IMR-90 (cell line): ENCODE results near the gene DNAJC4.

Source experiments
- CEBPB ChIP-seq: IDR thresholded peaks from 2 replicates; pipeline ENCODE4 v1.6.1; 2012; ENCODE audit warnings: low read depth, low read length, improper control_type of control experiment
- MAFK ChIP-seq: IDR thresholded peaks from 2 replicates; pipeline ENCODE4 v1.6.1; 2012; ENCODE audit warnings: low read depth, low read length, improper control_type of control experiment
- MAZ ChIP-seq: IDR thresholded peaks from 2 replicates; pipeline ENCODE4 v1.6.1; 2012; ENCODE audit warnings: low read depth, mild to moderate bottlenecking, low read length, improper control_type of control experiment, moderate library complexity, borderline replicate concordance
- POLR2A ChIP-seq: IDR thresholded peaks from 2 replicates; pipeline ENCODE4 v1.6.1; 2012; ENCODE audit warnings: mild to moderate bottlenecking, low read depth, low read length
- RAD21 ChIP-seq: IDR thresholded peaks from 2 replicates; pipeline ENCODE4 v1.6.1; 2012; ENCODE audit warnings: low read length, improper control_type of control experiment
- RCOR1 ChIP-seq: IDR thresholded peaks from 2 replicates; pipeline ENCODE4 v1.6.1; 2012; ENCODE audit warnings: mild to moderate bottlenecking, low read length, improper control_type of control experiment; ENCODE audit not compliant: insufficient replicate concordance
- RFX5 ChIP-seq: IDR thresholded peaks from 2 replicates; pipeline ENCODE4 v1.8.0; 2012; ENCODE audit warnings: low read depth, mild to moderate bottlenecking, low read length, moderate library complexity
- SMC3 ChIP-seq: fragments of 150-350 bp; IDR thresholded peaks from 2 replicates; pipeline ENCODE4 v1.6.1; 2016; ENCODE audit warnings: low read depth, mild to moderate bottlenecking, antibody characterized with exemption, low read length, moderate library complexity
- TF ChIP-seq, protein P1 (sequence below): conservative IDR thresholded peaks from 2 replicates; pipeline ENCODE4 v1.5.1; 2012; ENCODE audit warnings: mild to moderate bottlenecking, low read depth, low read length, improper control_type of control experiment
- TF ChIP-seq, protein P2 (sequence below): fragments of 150-350 bp; IDR thresholded peaks from 2 replicates; pipeline ENCODE4 v1.6.1; 2016; ENCODE audit warnings: low read depth, mild to moderate bottlenecking, low read length, moderate library complexity, borderline replicate concordance
- TF ChIP-seq, protein P3 (sequence below): fragments of 150-350 bp; IDR thresholded peaks from 2 replicates; pipeline ENCODE4 v1.6.1; 2017; ENCODE audit warnings: mild to moderate bottlenecking, antibody characterized with exemption, low read length, low read depth

DNA sequence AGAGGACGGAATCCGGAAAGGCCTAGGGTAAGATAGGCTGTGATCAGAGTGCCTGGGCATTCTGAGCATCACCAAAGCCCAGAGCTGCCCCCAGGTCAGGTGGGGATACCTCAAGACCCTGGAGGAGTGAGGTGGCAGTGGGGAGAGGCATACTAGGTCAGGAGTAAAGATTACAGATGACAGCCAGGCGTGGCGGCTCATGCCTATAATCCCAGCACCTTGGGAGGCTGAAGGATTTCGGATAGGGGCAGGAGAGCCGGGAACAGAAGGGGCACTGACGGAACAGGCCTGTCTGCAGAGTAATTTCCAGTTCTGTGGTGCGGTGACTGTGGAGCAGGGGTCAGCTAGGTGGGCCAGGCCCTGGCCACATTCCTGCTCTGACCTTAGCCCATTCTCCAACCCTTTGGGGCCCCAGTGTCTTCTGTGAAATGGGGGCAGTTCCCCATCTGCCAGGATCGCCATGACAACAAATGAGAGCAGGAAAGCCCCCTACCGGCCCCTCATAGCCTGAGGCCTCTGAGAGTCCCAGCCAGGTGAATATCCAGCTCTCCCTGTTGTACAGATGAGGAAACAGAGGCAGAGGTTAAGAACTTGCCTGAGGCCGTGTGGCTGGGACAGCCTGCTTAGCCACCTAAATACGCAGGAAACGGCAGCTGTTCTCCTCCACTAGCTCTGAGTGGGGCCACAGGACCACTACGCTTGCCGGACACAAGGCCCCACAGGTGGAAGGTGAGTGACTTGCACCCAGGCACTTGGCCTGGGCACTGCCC is 44.9 kb downstream of the DNAJC4 start:
- TF ChIP-seq, protein P1, sequence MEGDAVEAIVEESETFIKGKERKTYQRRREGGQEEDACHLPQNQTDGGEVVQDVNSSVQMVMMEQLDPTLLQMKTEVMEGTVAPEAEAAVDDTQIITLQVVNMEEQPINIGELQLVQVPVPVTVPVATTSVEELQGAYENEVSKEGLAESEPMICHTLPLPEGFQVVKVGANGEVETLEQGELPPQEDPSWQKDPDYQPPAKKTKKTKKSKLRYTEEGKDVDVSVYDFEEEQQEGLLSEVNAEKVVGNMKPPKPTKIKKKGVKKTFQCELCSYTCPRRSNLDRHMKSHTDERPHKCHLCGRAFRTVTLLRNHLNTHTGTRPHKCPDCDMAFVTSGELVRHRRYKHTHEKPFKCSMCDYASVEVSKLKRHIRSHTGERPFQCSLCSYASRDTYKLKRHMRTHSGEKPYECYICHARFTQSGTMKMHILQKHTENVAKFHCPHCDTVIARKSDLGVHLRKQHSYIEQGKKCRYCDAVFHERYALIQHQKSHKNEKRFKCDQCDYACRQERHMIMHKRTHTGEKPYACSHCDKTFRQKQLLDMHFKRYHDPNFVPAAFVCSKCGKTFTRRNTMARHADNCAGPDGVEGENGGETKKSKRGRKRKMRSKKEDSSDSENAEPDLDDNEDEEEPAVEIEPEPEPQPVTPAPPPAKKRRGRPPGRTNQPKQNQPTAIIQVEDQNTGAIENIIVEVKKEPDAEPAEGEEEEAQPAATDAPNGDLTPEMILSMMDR, result no peak
- TF ChIP-seq POLR2A (no peak), RAD21 (no peak), MAFK (no peak), SMC3 (no peak), RFX5 (no peak), RCOR1 (no peak), CEBPB (no peak), MAZ (no peak)
- TF ChIP-seq, protein P2, sequence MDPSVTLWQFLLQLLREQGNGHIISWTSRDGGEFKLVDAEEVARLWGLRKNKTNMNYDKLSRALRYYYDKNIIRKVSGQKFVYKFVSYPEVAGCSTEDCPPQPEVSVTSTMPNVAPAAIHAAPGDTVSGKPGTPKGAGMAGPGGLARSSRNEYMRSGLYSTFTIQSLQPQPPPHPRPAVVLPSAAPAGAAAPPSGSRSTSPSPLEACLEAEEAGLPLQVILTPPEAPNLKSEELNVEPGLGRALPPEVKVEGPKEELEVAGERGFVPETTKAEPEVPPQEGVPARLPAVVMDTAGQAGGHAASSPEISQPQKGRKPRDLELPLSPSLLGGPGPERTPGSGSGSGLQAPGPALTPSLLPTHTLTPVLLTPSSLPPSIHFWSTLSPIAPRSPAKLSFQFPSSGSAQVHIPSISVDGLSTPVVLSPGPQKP, result no peak
- TF ChIP-seq, protein P3, sequence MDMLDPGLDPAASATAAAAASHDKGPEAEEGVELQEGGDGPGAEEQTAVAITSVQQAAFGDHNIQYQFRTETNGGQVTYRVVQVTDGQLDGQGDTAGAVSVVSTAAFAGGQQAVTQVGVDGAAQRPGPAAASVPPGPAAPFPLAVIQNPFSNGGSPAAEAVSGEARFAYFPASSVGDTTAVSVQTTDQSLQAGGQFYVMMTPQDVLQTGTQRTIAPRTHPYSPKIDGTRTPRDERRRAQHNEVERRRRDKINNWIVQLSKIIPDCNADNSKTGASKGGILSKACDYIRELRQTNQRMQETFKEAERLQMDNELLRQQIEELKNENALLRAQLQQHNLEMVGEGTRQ, result no peak
